IMR-90 (cell line): ENCODE results near the gene C10orf90.

Experiments
- BHLHE40 ChIP-seq: fragments of 150-350 bp; IDR thresholded peaks from 2 replicates; pipeline ENCODE4 v1.6.1; 2016; ENCODE audit warnings: mild to moderate bottlenecking, low read depth, low read length
- CHD1 ChIP-seq: IDR thresholded peaks from 2 replicates; pipeline ENCODE4 v1.6.1; 2012; ENCODE audit warnings: low read depth, low read length, improper control_type of control experiment
- POLR2A ChIP-seq: IDR thresholded peaks from 2 replicates; pipeline ENCODE4 v1.6.1; 2012; ENCODE audit warnings: mild to moderate bottlenecking, low read depth, low read length
- RAD21 ChIP-seq: IDR thresholded peaks from 2 replicates; pipeline ENCODE4 v1.6.1; 2012; ENCODE audit warnings: low read length, improper control_type of control experiment
- RCOR1 ChIP-seq: IDR thresholded peaks from 2 replicates; pipeline ENCODE4 v1.6.1; 2012; ENCODE audit warnings: mild to moderate bottlenecking, low read length, improper control_type of control experiment; ENCODE audit not compliant: insufficient replicate concordance
- SMC3 ChIP-seq: fragments of 150-350 bp; IDR thresholded peaks from 2 replicates; pipeline ENCODE4 v1.6.1; 2016; ENCODE audit warnings: low read depth, mild to moderate bottlenecking, antibody characterized with exemption, low read length, moderate library complexity
- TF ChIP-seq, protein P1 (sequence below): conservative IDR thresholded peaks from 2 replicates; pipeline ENCODE4 v1.5.1; 2012; ENCODE audit warnings: mild to moderate bottlenecking, low read depth, low read length, improper control_type of control experiment
- TF ChIP-seq, protein P2 (sequence below): fragments of 150-350 bp; IDR thresholded peaks from 2 replicates; pipeline ENCODE4 v1.6.1; 2017; ENCODE audit warnings: mild to moderate bottlenecking, antibody characterized with exemption, low read length, low read depth
- TF ChIP-seq, protein P3 (sequence below): fragments of 150-350 bp; IDR thresholded peaks from 2 replicates; pipeline ENCODE4 v1.6.1; 2016; ENCODE audit warnings: low read depth, mild to moderate bottlenecking, low read length, moderate library complexity, borderline replicate concordance

DNA sequence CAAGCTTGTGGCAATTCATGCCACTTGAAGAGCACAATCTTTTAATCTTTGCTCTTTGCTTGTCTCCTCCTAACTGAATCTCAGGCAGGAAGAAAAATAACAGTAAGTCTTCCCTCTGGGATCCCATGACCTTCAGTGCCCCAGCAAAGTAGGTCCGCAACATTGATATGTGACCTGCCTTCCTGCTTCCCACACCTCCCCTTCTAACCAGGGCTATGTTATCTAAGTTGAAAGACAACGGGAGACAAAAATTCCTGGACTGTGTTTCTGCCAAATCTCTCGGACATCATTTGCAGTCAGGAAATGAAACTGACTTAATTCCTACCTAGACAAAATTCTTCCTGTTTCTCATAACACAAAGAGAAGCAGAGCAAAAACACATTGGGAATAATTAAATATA is 53.8 kb downstream of the C10orf90 start:
- TF ChIP-seq, protein P1, sequence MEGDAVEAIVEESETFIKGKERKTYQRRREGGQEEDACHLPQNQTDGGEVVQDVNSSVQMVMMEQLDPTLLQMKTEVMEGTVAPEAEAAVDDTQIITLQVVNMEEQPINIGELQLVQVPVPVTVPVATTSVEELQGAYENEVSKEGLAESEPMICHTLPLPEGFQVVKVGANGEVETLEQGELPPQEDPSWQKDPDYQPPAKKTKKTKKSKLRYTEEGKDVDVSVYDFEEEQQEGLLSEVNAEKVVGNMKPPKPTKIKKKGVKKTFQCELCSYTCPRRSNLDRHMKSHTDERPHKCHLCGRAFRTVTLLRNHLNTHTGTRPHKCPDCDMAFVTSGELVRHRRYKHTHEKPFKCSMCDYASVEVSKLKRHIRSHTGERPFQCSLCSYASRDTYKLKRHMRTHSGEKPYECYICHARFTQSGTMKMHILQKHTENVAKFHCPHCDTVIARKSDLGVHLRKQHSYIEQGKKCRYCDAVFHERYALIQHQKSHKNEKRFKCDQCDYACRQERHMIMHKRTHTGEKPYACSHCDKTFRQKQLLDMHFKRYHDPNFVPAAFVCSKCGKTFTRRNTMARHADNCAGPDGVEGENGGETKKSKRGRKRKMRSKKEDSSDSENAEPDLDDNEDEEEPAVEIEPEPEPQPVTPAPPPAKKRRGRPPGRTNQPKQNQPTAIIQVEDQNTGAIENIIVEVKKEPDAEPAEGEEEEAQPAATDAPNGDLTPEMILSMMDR: no peak
- TF ChIP-seq RAD21 (no peak), POLR2A (no peak), SMC3 (no peak), RCOR1 (no peak), CHD1 (no peak), BHLHE40 (no peak)
- TF ChIP-seq, protein P2, sequence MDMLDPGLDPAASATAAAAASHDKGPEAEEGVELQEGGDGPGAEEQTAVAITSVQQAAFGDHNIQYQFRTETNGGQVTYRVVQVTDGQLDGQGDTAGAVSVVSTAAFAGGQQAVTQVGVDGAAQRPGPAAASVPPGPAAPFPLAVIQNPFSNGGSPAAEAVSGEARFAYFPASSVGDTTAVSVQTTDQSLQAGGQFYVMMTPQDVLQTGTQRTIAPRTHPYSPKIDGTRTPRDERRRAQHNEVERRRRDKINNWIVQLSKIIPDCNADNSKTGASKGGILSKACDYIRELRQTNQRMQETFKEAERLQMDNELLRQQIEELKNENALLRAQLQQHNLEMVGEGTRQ: no peak
- TF ChIP-seq, protein P3, sequence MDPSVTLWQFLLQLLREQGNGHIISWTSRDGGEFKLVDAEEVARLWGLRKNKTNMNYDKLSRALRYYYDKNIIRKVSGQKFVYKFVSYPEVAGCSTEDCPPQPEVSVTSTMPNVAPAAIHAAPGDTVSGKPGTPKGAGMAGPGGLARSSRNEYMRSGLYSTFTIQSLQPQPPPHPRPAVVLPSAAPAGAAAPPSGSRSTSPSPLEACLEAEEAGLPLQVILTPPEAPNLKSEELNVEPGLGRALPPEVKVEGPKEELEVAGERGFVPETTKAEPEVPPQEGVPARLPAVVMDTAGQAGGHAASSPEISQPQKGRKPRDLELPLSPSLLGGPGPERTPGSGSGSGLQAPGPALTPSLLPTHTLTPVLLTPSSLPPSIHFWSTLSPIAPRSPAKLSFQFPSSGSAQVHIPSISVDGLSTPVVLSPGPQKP: no peak
